PC-9 (cell line): ENCODE results near the gene SLC25A21.

Experiments used
- EZH2 ChIP-seq: fragments of 200-600 bp; sonication (generic); IDR thresholded peaks from 2 replicates; pipeline ENCODE4 v1.8.0; 2017; ENCODE audit warnings: antibody characterized with exemption, low read depth
- TF ChIP-seq, protein P1 (sequence below): fragments of 200-600 bp; sonication (generic); conservative IDR thresholded peaks from 2 replicates; pipeline ENCODE4 v1.6.1; 2017; ENCODE audit warnings: mixed run types, antibody characterized with exemption, mild to moderate bottlenecking, moderate library complexity

- TF ChIP-seq, protein P1, sequence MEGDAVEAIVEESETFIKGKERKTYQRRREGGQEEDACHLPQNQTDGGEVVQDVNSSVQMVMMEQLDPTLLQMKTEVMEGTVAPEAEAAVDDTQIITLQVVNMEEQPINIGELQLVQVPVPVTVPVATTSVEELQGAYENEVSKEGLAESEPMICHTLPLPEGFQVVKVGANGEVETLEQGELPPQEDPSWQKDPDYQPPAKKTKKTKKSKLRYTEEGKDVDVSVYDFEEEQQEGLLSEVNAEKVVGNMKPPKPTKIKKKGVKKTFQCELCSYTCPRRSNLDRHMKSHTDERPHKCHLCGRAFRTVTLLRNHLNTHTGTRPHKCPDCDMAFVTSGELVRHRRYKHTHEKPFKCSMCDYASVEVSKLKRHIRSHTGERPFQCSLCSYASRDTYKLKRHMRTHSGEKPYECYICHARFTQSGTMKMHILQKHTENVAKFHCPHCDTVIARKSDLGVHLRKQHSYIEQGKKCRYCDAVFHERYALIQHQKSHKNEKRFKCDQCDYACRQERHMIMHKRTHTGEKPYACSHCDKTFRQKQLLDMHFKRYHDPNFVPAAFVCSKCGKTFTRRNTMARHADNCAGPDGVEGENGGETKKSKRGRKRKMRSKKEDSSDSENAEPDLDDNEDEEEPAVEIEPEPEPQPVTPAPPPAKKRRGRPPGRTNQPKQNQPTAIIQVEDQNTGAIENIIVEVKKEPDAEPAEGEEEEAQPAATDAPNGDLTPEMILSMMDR: no peak
- no peak for TF ChIP-seq EZH2
Observed at GRCh38 chr14:37170993-37171392, 1.4 kb downstream of the SLC25A21 start.
